22Rv1 (cell line): Measurements from ENCODE around the gene BSG.

ENCODE experiments used
- CTCF ChIP-seq: fragments of 450-650 bp; IDR thresholded peaks from 2 replicates; pipeline ENCODE4 v1.5.1; 2017; ENCODE audit warnings: mild to moderate bottlenecking
- ZFX ChIP-seq: fragments of 450-650 bp; IDR thresholded peaks from 2 replicates; pipeline ENCODE4 v1.6.1; 2017; ENCODE audit warnings: antibody characterized with exemption, borderline replicate concordance

DNA sequence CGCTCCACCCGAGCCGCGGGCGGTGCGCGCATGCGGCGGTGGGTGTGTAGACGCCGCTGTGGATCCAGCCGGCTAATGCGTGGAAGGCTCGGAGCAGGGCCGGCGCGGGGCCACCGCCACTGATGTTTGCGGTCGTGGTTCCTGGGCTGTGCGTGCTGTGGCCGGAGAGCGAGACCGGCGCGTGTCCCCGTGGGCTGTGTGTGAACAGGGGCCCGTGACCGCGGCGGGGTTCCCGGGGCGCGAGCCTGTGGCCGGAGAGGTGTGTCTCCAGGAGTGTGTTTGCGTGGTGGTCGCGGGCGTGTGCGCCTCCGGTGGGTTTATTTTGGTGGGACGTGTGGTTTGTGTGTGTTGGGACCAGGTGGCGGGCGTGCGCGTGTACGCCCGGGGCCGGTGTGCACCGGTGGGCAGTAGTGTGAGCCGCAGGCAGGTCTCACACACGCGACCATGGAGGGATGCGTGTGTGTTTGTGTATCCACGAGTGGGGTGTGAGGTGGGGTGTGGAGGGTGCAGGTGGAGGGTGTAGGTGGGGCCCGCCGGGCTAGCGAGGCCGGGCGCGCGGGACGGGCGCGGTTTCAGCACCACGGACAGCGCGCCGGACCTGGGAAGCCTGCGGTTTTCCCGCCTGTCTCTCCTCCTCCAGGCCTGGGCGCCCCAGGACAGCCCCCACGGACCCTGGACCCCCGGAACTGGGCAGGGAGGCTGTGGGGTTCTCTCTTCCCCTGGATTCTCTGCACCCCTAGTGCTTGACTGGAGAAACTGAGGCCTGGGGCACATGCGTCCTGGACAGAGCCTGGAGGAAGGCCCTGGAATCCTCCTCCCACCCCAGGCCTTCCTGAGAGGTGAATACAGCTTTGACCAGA, 18.9 kb downstream of the BSG start:
- TF ChIP-seq CTCF (no peak), ZFX (no peak)
